ENCODE results near the gene SRP9.

GRCh38 chr1:225820522-225821120 lies 43.0 kb downstream of the SRP9 start:
- TF ChIP-seq CTCF (IDR thresholded peaks at IDR 0.05) (no peak), POLR2AphosphoS5 (IDR thresholded peaks at IDR 0.05; ENCODE audit: insufficient read depth in 1 of 2, low read depth in 1 of 2) (no peak)
